HG03457 (cell line): ENCODE results near the gene AGXT.

Source experiments
- ATAC-seq: cut with Tn5 transposase; IDR thresholded peaks from one replicate; pipeline ENCODE4 v1.9.1; 2021; ENCODE audit warnings: moderate number of reproducible peaks; ENCODE audit not compliant: unreplicated experiment

Gene AGXT

GRCh38 chr2:240896871-240897692, 28.5 kb downstream of the AGXT start:
- ATAC-seq = no peak

GRCh38 chr2:240898108-240898730, 29.6 kb downstream of the AGXT start:
- no peak for ATAC-seq

DNA sequence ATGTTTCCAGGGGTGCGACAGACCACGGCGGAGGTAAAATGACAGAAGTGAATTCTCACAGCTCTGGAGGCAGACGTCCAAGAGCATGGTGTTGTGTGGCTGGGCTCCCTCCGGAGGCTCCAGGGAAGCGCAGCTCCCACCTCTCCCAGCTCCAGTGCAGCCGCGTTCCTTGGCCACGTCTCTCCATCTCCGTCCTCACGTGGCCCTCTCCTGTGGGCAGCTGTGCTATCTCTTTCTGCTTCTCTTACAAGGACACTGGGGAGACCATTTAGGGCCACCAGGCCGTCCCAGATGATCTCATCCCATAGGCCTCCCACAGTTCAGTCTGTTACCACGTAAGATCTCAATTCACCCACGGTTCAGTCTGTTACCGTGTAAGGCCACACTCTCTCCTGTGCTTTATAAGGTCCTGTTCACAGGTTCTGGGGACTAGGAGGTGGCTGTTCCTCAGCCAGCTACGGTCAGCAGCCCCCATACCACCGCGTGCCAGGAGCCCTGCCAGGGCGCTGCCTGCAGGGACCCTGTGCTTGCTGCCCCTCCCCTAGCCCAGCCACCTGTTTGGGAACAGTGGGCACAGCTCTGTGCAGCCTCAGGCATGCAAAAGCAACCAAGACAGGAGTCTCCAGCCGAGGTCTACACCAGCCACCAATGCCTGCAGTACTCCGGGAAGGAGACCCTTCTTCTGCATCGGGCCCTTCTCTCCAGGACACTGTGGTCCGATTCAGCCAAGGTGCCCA, 30.3 kb downstream of the AGXT start:
- no peak for ATAC-seq

DNA sequence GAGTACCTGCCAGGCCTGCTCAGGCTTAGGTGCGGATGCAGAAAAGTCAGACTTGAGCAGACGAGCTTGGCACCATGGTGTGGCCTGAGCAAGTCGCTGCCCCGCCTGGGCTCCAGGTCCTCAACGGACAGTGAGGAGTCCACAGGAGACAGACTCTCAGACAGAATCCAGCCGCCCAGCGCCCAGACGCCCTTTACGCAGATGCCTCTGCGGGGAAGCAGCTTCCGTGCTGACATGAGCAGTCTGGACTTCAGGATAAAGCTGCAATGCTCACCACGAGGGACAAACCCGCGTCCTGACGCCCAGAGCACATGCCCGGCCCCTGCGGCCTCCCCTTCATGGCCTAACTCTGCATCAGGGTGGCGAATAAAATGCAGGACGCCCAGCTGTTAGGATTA, 30.8 kb downstream of the AGXT start:
- ATAC-seq = no peak

- no peak for ATAC-seq
Measured at GRCh38 chr2:240900141-240900860, 31.7 kb downstream of the AGXT start.

DNA sequence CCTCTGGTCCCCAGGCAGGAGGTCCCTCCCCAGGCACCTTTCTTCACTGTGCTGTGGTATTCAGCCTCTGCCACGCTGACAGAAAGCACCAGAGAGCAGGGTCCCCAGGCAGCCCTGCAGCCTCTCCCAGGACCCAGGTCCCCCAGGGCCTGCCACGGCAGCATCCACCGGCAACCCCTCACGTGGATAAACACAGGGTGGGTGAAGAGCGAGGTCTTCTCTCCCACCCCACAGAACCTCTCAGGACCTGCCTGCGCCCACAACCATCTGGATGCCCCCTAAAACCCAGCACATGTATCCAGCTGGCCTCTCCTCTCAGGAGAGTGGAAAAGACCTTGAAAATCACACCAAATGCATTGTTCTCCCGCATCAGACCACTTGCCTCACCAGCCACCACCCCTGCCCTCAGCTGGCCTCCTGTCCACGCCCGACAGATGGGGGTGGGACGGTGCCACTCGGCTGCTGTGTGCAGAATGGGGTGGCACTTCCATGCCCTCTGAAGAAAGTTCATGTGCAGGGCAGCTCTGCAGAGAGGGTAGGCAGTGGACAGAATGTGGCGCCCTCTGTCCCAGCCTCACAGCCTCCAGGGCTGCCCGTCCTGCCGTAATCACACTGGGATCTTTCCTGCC, 33.5 kb downstream of the AGXT start:
- ATAC-seq = no peak

- ATAC-seq = no peak
Measured at GRCh38 chr2:240902615-240903041, 34.0 kb downstream of the AGXT start.

DNA sequence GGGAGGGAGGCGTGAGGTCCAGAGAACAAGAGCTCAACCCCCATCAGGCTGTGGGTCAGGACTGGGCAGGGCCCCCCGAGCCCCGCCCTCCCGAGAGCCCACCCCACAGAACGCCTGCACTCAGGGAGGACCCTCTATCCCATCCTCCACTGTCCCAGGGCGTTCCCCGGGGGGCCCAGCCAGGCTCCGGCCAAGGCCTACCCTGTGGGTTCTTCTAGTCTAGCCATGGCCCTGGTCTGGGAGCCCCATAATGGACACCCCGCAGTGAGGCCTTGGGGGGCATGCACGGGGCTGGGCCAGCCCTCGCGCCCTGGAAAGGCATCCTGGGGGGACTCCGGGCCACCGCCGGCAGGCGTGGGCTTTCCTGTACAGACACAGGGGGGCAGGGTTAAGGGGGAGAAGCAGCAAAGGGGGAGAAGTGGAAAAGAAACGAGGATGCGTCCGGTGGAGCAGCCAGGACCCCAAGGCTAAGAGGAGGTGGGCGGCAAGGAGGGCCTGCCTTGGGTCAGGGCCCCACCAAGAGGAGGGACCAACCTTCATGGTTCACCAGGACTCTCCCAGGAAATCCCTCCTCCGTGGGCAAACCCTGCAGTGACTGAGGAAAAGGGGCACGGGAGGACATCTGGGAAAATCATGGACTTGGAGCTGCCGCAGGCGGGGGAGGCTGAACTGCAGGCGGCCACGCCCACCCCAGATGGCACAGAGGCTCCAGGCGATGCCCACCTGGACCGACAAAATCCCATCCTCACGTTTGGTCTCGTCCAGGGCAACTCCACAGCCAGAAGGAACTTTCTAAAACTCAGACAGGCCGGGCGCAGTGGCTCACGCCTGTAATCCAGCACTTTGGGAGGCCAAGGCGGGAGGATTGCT, 34.8 kb downstream of the AGXT start:
- no peak for ATAC-seq

DNA sequence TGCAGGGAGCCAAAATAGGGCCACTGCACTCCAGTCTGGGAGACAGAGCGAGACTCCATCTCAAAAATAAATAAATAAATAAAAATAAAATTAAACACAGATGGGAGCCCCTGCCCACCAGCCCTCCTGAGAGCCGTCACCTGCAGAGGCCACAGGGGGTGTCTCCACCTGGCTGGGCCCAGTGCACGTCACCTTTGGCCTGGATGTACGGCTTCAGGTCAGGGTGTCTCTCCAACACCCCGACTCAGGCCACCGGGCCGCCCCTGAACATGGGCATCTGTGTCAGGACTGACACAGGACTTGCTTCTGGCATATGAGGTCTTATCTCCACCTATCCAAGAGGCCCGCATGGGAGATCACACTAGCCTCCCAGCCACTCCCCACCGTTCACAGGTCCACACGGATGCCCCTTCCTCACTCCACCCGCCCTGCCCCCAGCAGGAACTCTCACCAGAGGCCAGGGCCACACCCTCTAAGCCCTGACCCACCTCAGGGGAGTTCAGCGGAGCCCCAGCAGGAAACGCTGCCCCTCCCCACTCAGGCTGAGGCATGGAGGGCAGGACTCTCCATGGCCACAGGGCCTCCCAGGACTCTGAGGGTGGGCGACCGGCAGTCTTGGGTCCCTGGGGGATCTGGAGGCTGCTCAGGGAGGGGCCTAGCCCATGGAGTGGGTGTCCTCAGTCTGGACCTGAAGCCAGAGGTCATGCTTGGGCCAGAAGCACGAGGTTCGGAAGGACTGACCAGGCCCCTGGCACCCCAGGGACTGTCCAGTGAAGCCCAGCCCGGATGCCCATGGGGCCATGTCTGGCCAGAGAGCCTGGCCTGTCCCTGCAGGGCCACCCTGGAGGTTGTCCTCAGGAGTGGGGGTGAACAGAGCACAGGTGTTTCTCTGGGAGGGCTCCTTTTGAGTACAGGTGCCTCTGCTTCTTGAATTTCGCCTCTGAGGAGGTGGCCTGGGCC, 35.9 kb downstream of the AGXT start:
- ATAC-seq = no peak

- ATAC-seq = no peak
Measured at GRCh38 chr2:240905176-240905781, 36.7 kb downstream of the AGXT start.

DNA sequence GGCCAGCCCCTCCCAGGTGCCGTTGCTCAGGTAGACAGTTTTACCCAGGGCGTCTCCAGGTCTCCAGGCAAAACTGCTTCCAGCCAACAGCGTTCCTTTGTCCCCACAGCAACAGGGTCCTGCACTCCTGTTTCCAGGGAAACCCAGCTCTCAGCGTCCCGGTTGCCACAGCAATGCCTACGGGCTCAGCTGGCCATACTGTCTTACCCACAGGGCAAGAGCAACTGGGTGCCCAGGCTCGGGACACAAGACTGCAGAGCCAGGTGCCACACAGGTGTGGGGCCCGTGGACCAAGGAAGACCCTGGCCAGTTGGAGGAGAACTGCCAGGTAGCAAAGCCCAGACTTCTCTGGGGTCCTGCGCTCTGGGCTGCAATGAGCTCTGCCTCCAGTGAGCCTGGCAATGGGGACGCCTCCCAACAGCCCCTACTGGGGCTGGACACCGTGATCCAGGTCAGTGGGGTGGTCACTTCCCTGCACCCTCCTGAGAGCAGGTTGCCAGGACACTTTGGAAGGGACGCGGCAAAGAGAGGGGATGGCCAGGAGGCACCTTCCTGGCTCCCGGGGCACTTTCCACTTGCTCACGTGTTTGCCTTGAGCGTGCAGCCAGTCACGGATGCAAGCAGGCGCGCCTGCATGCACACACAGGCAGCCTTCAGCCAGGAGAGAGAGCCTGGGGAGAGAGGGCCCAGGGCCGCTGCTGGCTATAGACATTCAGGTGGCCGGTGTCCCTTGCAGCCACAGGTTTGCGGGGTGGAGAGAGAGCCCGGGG, 37.7 kb downstream of the AGXT start, which contains the start of gene CROCC2:
CROCC2 (plus strand) TSS at position 196 of the 770 bp plus-strand sequence; CDS start at position 374, 178 bp downstream.
- ATAC-seq = no peak

- no peak for ATAC-seq
Measured at GRCh38 chr2:240906911-240907590, 38.4 kb downstream of the AGXT start.

GRCh38 chr2:240909216-240909974, 40.8 kb downstream of the AGXT start:
- ATAC-seq = no peak

- ATAC-seq = no peak
Measured at GRCh38 chr2:240911641-240912265, 43.1 kb downstream of the AGXT start.
